ENCODE results near the gene GRIN2A. TPM values are rescaled to one million over a fixed set of nuclear protein-coding genes. Genes with fewer than 3 reads are reported as not detected.

The GRIN2A gene
- total RNA-seq, 2 donors from 2014 or later, result not detected

DNA sequence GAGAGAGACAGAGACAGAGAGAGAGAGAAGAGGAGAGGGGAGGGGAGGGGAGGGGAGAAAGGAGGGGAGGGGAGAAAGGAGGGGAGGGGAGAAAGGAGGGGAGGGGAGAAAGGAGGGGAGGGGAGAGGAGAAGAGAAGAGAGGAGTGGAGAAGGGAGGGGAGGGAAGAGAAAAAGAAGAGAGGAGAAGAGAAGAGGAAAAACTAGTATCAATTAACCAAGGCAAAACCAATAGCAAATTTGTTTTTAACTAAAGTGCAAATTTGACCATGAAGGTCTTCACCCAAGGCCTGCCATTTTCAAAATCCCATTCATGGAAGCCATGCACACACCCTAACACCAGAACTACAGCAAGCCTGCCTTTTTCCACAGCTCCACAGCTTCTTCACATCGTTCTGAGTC, 16.6 kb downstream of the GRIN2A start:
- ATAC-seq, result no peak

DNA sequence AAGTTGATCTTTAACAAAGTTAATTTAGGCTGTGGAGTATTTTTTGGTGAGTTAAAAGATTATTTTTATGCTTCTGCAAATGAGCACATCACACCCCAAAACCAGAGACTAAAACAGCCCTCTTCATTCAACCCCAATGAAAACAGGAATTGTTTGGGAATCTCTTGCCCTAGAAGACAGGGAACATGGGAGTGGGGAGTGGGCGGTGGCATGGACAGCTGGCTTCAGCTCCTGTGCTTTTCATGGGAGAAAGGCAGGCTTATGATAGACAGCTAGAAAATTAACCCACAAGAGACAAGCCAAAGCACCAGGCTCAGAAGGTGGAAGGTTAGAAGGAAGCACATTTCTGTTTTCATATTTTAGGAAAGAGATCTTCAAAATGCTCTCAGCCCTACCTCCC, 19.2 kb downstream of the GRIN2A start:
- ATAC-seq, result no peak
- Mint-ChIP-seq H3K27ac (no peak overlapping the region), H3K36me3 (peaks cover 0 to 4% of the 10 kb centered on the region in 2 donors), H3K9me3 (peaks cover 0 to 8% of the 10 kb centered on the region in 2 donors)
- no peak for DNase-seq (ENCODE audit: low spot score in 2 of 2)

More for the DNA sequence above, 16.6 kb downstream of the GRIN2A start:
- Mint-ChIP-seq H3K27ac (no peak overlapping the region), H3K36me3 (peaks cover 0 to 9% of the 10 kb centered on the region in 2 donors), H3K9me3 (peaks cover 4 to 8% of the 10 kb centered on the region in 2 donors)
- DNase-seq (ENCODE audit: low spot score in 2 of 2), result no peak

DNA sequence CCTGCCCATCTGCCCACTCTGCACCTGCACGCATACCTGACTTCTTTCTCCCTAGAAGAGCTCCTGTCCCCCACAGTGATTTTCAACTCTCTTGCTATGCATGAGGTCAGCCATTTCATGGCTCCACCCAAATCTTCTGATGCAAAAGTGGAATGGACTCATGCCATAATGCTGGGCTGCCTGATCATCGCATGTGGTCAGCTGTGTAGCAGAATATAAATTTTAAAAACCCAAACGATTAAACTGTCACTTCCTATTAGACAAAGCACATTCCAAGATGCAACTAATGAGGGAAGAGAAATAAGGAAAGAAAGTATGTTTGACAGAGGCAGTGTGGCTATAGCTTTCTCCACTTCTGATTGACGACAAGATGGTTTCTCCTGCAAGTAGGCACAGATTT, 26.1 kb downstream of the GRIN2A start:
- Mint-ChIP-seq H3K27ac (no peak overlapping the region), H3K36me3 (peaks cover 0 to 4% of the 10 kb centered on the region in 2 donors), H3K9me3 (peaks cover 3 to 8% of the 10 kb centered on the region in 2 donors)
- ATAC-seq (no peak), DNase-seq (ENCODE audit: low spot score in 2 of 2) (no peak)

DNA sequence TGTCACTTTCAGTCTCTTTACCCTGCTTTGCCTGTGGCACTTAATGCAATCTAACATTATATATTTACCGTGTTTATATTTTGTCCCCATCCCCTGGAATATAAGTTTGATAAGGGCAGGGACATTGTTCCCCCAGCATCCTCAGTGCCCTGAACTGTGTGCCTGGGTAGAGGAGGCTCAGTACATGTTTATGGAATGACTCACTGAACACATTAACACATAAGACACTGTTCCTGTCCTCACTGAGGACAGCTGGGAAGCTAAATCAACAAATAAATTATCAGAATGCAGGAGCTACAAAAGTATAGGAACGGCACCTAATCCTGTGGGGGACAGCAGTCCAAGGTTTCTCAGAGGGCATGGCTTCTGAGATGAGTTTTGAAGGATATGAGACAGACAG, 27.8 kb downstream of the GRIN2A start:
- ATAC-seq (no peak), DNase-seq (ENCODE audit: low spot score in 2 of 2) (no peak)
- no peaks in the 10 kb centered on the region for H3K36me3 Mint-ChIP-seq
- peaks cover 4 to 7% of the 10 kb centered on the region in 2 donors for H3K9me3 Mint-ChIP-seq
- no peak overlapping the region for H3K27ac Mint-ChIP-seq

DNA sequence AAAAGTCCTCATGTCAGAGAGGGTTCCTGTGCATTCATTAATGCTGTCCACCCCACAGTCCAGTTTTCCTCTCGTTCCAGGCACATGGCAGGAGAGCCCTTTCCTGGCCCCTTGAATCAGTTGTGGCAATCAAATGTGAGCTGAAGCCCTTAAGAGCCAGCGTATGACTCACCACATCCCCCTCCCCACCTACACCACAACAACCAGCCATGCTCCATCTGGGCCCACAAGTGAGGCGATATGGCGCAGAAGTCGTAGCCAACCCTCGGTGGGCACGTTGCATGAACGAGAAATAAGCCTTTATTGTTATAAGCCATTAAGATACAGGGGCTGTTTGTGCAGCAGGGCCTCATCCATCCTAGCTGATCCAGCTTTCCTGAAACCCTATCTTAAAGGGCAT, 28.2 kb downstream of the GRIN2A start:
- peaks cover 4 to 7% of the 10 kb centered on the region in 2 donors for H3K9me3 Mint-ChIP-seq
- no peak overlapping the region for H3K27ac Mint-ChIP-seq
- ATAC-seq (no peak), DNase-seq (ENCODE audit: low spot score in 2 of 2) (no peak)
- no peaks in the 10 kb centered on the region for H3K36me3 Mint-ChIP-seq

DNA sequence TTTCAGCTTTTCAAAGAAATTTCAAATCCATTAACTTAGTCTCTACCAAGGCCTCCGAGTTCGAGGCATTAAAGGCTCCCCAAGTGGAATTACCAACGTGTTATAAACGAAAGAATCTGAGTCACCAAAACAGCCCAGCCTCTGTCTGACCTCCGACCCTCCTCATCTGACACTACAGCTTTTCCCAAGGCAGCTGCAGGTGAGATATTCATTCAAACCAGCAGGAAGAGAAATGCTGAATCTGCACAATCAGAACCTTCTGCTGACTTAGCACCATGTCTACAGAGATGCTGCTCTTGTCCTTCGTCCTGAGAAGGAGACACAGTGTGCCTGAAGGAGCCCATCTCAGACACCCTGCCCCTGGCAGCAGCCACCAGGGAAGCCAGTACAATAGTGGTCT, 30.5 kb downstream of the GRIN2A start:
- ATAC-seq (no peak), DNase-seq (ENCODE audit: low spot score in 2 of 2) (no peak)
- peaks cover 0 to 4% of the 10 kb centered on the region in 2 donors for H3K9me3 Mint-ChIP-seq
- no peaks in the 10 kb centered on the region for H3K36me3 Mint-ChIP-seq
- no peak overlapping the region for H3K27ac Mint-ChIP-seq

DNA sequence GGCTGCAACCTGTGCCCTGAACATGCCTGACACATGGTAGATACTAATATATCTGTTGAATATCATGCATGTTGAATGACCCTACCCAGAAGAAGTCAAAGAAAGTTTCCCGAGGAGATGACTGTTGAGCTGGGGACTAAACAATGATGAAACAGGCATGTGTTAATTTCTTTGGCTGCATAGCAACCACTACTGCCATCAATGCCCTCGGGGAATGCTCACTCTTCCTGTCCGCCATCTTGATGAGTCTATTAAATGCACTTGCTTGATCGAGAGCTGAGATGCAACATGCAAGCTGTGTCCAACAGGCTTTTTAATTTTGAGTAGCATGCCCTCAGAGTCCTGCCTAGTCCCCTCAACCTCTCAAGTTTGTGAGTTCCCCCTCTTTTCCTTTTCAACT, 31.3 kb downstream of the GRIN2A start:
- ATAC-seq, result no peak
- DNase-seq (ENCODE audit: low spot score in 2 of 2), result no peak
- no peaks in the 10 kb centered on the region for H3K36me3 Mint-ChIP-seq
- no peak overlapping the region for H3K27ac Mint-ChIP-seq
- peaks cover 0 to 4% of the 10 kb centered on the region in 2 donors for H3K9me3 Mint-ChIP-seq

DNA sequence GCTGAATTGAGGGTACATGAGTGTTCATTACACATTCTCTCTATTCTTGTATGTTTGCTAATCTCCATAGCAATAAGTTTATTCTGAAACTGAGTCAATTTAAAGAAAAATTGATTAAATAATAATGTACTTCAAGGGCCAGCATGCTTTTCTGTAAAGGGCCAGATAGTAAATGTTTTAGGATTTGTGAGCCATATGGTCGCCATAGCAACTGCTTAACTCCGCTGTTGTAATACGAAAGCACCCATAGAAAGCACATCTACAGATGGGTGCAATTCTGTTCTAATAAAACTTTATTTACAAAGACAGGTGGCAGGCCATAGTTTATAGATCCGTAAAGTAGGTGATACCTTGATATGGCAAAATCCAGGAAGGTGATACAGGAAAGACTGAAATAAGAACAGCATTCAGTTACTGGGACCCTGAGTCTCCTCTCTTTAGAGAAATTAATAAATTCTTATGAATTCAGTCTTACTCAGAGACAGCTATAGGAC, 36.6 kb downstream of the GRIN2A start:
- no peak for ATAC-seq
- no peak overlapping the region for H3K27ac Mint-ChIP-seq
- H3K36me3 Mint-ChIP-seq, result no peaks in the 10 kb centered on the region
- no peak for DNase-seq (ENCODE audit: low spot score in 2 of 2)
- H3K9me3 Mint-ChIP-seq, result peaks cover 0 to 1% of the 10 kb centered on the region in 2 donors

DNA sequence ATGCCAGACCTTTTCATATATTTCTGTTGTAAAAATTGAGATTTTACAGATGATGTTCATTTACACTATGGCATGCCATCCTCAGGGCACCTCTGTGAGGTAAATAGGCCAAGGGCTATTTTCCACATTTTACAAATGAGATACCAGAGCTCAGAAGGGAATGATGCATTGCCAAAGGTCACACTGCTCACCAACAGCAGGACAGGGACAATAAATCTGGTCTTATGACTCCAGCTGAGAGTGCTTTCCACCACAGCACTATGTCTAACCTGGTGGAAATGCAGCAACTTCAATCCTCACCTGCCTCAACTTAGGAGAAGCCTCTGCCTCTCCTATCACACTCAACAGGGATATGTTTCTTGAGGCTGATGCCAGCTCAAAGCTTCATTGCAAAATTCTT, 40.6 kb downstream of the GRIN2A start:
- Mint-ChIP-seq H3K36me3 (no peaks in the 10 kb centered on the region), H3K27ac (no peak overlapping the region), H3K9me3 (no peaks in the 10 kb centered on the region)
- ATAC-seq, result no peak
- no peak for DNase-seq (ENCODE audit: low spot score in 2 of 2)

DNA sequence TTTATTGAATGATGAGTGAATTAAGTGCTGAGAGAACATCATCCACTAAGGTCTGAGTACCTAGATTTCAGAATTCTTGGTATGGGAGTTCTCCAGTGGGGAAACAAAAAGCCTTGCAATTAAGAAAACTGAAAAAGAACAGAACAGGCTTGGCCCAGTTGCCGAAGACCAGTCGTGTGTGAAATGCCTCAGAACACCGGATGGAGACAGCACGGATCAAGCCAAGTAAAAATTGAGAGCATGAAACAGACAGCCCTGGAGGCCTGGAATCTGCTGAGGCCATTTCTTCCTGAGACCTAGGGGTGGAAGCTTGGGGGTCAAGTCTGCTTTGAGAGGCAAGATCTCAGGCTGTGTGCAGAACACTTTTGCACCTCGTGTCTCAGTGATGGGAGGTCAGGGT, 43.3 kb downstream of the GRIN2A start:
- Mint-ChIP-seq H3K36me3 (no peaks in the 10 kb centered on the region), H3K9me3 (no peaks in the 10 kb centered on the region), H3K27ac (no peak overlapping the region)
- DNase-seq (ENCODE audit: low spot score in 2 of 2) (no peak), ATAC-seq (no peak)

DNA sequence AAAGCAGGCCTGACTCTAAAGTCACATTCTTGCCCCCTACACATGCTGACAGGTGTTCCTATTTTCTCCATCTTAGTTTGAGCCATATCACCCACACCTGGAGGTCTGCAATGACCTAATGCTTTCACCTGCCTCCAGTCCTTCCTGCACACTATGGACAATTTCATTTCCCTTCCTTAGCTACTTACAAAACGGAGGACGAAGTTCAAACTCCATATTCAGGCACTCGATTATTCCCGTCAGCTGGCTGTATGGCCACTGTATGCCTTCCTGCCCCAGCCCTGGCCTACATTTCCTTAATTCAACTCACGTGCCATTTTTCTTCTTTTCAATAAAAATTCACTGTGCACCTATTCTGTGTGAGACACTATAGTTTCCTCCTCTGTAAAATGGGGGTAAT, 44.9 kb downstream of the GRIN2A start:
- Mint-ChIP-seq H3K36me3 (no peaks in the 10 kb centered on the region), H3K9me3 (no peaks in the 10 kb centered on the region), H3K27ac (no peak overlapping the region)
- ATAC-seq (no peak), DNase-seq (ENCODE audit: low spot score in 2 of 2) (no peak)

DNA sequence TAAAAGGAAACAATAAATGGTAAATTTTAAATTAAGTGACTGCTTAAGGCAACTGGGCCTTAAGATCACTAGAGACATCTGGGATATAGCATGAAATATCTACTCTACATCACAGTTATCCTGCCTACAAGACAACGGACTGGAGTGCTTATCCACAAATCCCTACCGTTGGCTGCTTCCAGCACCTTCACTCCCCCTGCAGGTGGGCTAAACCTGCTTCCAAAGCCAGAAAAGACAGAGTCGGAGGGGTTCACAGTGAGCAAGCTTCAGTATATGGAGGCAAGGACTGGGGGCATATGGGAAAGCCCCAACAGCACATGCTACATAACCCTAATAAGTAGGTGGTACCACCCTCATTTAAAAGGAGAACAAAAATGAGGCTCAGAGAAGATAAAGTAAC, 45.3 kb downstream of the GRIN2A start:
- no peaks in the 10 kb centered on the region for H3K36me3 Mint-ChIP-seq
- no peak overlapping the region for H3K27ac Mint-ChIP-seq
- H3K9me3 Mint-ChIP-seq, result no peaks in the 10 kb centered on the region
- ATAC-seq (no peak), DNase-seq (ENCODE audit: low spot score in 2 of 2) (no peak)

DNA sequence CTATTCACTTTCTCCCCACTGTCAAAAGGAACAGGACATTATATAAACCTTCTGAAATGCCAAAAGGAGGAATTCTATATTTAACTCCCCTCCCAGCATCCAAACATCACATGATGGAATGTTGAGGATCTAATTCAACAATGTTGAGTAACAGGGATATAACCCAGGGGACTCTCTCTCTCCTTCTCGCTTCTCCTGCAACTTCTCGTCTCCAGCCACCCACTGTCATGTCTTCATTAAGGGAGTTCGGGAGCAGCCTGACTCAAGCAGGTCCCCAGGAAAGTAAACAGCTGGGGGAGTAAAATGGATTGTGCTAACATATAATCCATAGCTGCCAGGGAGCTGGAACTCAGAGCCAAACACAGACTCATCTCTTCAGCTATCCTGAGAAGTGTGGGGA, 51.7 kb downstream of the GRIN2A start:
- H3K9me3 Mint-ChIP-seq, result peaks cover 7% of the 10 kb centered on the region in 2 donors
- no peak for DNase-seq (ENCODE audit: low spot score in 2 of 2)
- H3K27ac Mint-ChIP-seq, result no peak overlapping the region
- no peak for ATAC-seq
- H3K36me3 Mint-ChIP-seq, result no peaks in the 10 kb centered on the region

DNA sequence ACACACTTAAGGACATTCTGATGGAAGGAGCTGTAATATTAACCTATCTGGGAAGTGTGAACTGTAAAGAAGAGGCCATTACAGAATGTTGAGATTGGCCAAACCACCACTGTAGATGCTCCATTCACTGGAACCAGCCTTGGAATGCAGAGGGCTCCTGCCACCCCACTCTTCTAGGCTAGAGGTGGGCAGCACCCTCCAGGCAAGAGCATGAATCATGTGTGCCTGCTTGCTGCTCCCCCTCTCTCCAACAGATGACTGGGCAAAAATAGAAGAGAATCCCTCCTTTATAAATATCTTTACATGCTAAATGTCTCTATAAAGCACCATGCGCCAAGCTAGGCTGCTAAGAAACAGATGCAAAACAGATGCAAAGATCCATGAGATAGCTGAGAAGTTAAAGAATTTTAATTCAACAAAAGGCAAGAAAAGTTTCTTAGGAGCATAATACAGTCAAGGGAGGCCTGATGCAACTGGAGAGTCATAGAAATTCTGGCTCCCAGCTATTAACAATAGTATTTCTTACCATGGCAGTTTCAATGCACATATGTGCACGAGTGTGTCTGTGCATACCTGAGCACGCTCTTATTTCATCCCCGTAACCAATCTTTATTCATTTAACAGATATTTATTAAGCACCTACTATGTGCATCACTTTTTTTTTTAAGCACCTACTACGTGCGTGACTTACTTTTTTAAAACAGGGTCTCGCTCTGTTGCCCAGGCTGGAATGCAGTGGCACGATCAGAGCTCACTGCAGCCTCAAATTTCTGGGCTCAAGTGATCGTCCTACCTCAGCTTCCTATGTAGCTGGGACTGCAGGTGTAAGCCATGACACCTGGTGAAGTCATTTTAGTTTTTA, 53.6 kb downstream of the GRIN2A start:
- Mint-ChIP-seq H3K27ac (no peak overlapping the region), H3K9me3 (peaks cover 7 to 10% of the 10 kb centered on the region in 2 donors), H3K36me3 (no peaks in the 10 kb centered on the region)
- ATAC-seq (no peak), DNase-seq (ENCODE audit: low spot score in 2 of 2) (no peak)

DNA sequence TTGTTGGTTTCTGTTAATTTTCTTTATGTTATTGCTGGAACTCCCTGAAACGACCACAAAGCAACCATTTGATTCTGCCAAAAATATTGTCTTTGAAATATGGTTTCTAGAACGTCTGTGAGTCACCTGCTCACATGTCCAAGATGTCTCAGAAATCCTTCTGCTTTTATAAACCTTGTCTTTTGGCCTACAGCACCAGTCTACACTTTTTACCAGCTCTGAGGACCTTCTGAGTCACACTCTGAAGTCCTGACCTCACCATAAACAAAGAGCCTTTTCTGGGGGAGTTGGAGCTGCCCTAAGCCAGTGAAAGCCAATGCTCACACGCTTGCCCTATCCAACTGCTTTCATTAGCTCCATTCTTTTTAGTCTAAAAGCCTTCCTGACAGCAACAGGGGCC, 55.5 kb downstream of the GRIN2A start:
- DNase-seq (ENCODE audit: low spot score in 2 of 2), result no peak
- Mint-ChIP-seq H3K9me3 (peaks cover 7 to 10% of the 10 kb centered on the region in 2 donors), H3K36me3 (no peaks in the 10 kb centered on the region), H3K27ac (no peak overlapping the region)
- no peak for ATAC-seq

DNA sequence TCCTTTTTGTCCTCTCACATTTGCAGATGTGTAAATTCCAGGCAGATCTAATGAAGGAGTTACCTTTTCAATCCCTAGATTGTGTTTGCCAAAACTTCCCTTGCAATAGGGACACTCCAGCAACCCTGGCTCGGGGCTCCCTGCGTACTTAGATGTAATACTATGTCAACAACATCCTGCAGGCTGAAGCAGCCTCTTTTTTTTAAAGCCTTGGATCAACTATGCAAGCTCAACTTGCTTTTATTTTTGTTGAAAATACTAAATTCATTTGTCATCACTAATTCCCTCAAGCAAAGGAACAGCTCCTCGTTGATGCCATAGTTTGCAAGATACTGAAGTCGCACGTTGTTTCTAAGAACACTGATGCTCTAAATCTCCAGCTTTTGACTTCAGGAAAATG, 59.1 kb downstream of the GRIN2A start:
- H3K9me3 Mint-ChIP-seq, result peaks cover 0 to 3% of the 10 kb centered on the region in 2 donors
- DNase-seq (ENCODE audit: low spot score in 2 of 2) (no peak), ATAC-seq (no peak)
- H3K27ac Mint-ChIP-seq, result no peak overlapping the region
- no peaks in the 10 kb centered on the region for H3K36me3 Mint-ChIP-seq

DNA sequence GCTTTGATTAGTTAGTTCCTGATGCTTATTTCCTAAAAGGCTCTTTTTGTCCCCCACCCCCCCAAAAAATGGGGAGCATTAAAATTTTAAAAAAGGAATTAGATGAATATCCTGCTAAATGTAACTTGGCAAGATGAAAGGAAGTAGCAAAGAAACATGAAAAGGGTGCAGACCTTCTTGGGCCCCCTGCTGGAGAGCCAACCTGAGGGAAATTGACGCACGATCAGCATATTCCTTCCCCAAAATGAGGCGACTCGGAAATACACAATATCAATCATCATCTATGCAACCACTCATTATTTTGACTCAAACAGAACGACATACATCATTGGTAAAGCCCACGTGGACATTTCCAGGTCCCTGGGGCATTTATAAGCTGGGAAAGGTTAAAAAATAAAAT, 59.7 kb downstream of the GRIN2A start:
- Mint-ChIP-seq H3K27ac (no peak overlapping the region), H3K36me3 (no peaks in the 10 kb centered on the region)
- ATAC-seq, result no peak

DNA sequence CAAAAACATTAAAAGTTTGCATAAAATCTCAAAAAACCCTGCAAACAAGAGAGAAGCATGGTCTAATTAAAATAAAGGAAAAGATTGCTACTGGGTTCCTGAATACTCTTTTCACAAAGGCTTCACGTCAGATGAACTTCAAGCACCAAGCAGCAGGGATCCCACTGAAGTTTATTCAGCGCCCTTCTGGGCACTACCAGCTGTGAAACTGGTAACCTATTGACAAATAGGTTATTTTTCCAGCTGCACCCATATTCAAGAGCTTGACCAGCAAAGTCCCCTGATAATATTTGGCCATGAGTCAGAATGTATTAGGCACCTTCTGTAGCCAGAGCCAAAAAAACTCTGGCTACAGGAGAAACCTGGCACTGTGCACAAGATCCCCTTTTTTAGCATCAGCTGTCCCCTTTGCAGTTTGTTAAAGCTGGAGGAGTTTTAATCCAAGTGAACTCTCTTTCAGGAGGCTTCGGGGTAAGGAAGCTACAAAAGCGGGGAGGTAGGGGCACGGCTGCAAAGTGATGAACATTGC, 60.3 kb downstream of the GRIN2A start:
- no peak for ATAC-seq
- no peaks in the 10 kb centered on the region for H3K36me3 Mint-ChIP-seq
- no peak overlapping the region for H3K27ac Mint-ChIP-seq
- no peak for DNase-seq (ENCODE audit: low spot score in 2 of 2)
- H3K9me3 Mint-ChIP-seq, result peaks cover 0 to 3% of the 10 kb centered on the region in 2 donors

More for the DNA sequence above, 59.7 kb downstream of the GRIN2A start:
- peaks cover 0 to 3% of the 10 kb centered on the region in 2 donors for H3K9me3 Mint-ChIP-seq
- no peak for DNase-seq (ENCODE audit: low spot score in 2 of 2)
